Loucy (cell line): Measurements from ENCODE around the gene ACTN1.

ENCODE experiments used
- EZH2phosphoT487 ChIP-seq: fragments of 200-600 bp; IDR thresholded peaks from 2 replicates; pipeline ENCODE4 v1.6.1; 2018; ENCODE audit warnings: antibody characterized with exemption, mild to moderate bottlenecking, moderate library complexity, borderline replicate concordance
- TF ChIP-seq, protein P1 (sequence below): fragments of 200-600 bp; sonication (generic); conservative IDR thresholded peaks from 2 replicates; pipeline ENCODE4 v1.5.1; 2014; ENCODE audit warnings: mild to moderate bottlenecking, antibody characterized with exemption, low read length

DNA sequence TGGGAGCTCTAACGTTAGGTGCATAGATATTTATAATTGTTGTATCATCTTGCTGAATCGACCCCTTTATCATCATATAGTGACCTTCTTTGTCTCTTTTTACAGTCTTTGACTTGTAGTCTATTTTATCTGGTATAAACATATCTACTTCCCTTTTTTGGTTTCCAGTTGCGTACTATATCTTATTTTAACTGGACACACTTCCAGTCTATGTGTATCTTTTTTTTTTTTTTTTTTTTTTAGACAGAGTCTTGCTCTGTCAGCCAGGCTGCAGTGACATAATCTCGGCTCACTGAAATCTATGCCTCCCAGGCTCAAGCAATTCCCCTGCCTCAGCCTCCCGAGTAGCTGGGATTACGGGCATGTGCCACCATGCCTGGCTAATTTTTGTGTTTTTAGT is 144.3 kb downstream of the ACTN1 start:
- TF ChIP-seq, protein P1, sequence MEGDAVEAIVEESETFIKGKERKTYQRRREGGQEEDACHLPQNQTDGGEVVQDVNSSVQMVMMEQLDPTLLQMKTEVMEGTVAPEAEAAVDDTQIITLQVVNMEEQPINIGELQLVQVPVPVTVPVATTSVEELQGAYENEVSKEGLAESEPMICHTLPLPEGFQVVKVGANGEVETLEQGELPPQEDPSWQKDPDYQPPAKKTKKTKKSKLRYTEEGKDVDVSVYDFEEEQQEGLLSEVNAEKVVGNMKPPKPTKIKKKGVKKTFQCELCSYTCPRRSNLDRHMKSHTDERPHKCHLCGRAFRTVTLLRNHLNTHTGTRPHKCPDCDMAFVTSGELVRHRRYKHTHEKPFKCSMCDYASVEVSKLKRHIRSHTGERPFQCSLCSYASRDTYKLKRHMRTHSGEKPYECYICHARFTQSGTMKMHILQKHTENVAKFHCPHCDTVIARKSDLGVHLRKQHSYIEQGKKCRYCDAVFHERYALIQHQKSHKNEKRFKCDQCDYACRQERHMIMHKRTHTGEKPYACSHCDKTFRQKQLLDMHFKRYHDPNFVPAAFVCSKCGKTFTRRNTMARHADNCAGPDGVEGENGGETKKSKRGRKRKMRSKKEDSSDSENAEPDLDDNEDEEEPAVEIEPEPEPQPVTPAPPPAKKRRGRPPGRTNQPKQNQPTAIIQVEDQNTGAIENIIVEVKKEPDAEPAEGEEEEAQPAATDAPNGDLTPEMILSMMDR: no peak
- TF ChIP-seq EZH2phosphoT487: no peak
